ENCODE data around the gene RORC. TPM values are rescaled to one million over a fixed set of nuclear protein-coding genes. Genes with fewer than 3 reads are reported as not detected.
"Not testable (repeated sequence)": the region's sequence is repeated elsewhere in the genome, so short reads cannot be mapped to it uniquely, and the experiment has no call there.

RORC gene
- polyA plus RNA-seq, 1 of the 3 experiments (the other 2 are of a cell fraction), result not detected

- DNase-seq, result no peak
- 48% methylated on average over 3 of the region's 3 CpGs for WGBS (ENCODE audit: low lambda C conversion rate)
- H3K4me1 ChIP-seq (ENCODE audit: control insufficient read depth in 1 of 2, insufficient read depth in 2 of 2, low read depth in 1 of 2, low read length in 1 of 2), result no peaks in the 10 kb centered on the region; a peak in 1 of 4 replicates
- H3K4me3 ChIP-seq (ENCODE audit: low read depth in 2 of 2, low read length in 1 of 2), result no peak overlapping the region
- no peaks in the 10 kb centered on the region for H3K36me3 ChIP-seq (replicated peaks in 1 of 2; ENCODE audit: control insufficient read depth in 1 of 2, insufficient read depth in 2 of 2, low read length in 1 of 2)
- no peak overlapping the region for H2AFZ ChIP-seq (ENCODE audit: low read depth)
- TF ChIP-seq SMC3 (IDR thresholded peaks at IDR 0.05; ENCODE audit: low read depth, low read length), result no peak
- TF ChIP-seq MAX (IDR thresholded peaks at IDR 0.05; ENCODE audit: low read depth), result no peak
- no peak for TF ChIP-seq MXI1 (IDR thresholded peaks at IDR 0.05; ENCODE audit: low read depth, low read length)
- TF ChIP-seq GABPA (IDR thresholded peaks at IDR 0.05; ENCODE audit: low read depth), result no peak
- no peaks in the 10 kb centered on the region for H3K79me2 ChIP-seq (ENCODE audit: insufficient read depth)
- H3K9me2 ChIP-seq, result no peaks in the 10 kb centered on the region
- no peaks in the 10 kb centered on the region for H3F3A ChIP-seq (replicated peaks; ENCODE audit: insufficient read depth)
- H3K9me3 ChIP-seq, result no peaks in the 10 kb centered on the region
- no peak overlapping the region for H3K9ac ChIP-seq
- H3K4me2 ChIP-seq, result no peak overlapping the region
- H3K27me3 ChIP-seq (ENCODE audit: insufficient read depth), result no peaks in the 10 kb centered on the region; the same call in 1 of the 2 replicates
- POLR2A ChIA-PET, result no interaction called here
- no peaks in the 10 kb centered on the region for H4K20me1 ChIP-seq (ENCODE audit: insufficient read depth)
- H3K27ac ChIP-seq (ENCODE audit: low read depth in 2 of 2, low read length in 1 of 2), result no peak overlapping the region
- CTCF ChIA-PET, result interaction anchor here (0.7 to 2.2 kb wide), 7 partner anchors 9 to 323 kb away, joined by 3 to 6 read pairs (median 3); no protein-coding TSS in a partner anchor
Measured at GRCh38 chr1:151858030-151858746, 26.6 kb upstream of the RORC start.

GRCh38 chr1:151855933-151856332, 24.3 kb upstream of the RORC start:
- no peaks in the 10 kb centered on the region for H3K9me2 ChIP-seq
- H3K9me3 ChIP-seq, result no peaks in the 10 kb centered on the region
- no peak overlapping the region for H3K4me2 ChIP-seq
- no peak overlapping the region for H3K4me3 ChIP-seq (ENCODE audit: low read depth in 2 of 2, low read length in 1 of 2)
- POLR2A ChIA-PET, result no interaction called here
- no peak overlapping the region for H3K27ac ChIP-seq (ENCODE audit: low read depth in 2 of 2, low read length in 1 of 2)
- H3K36me3 ChIP-seq (replicated peaks in 1 of 2; ENCODE audit: control insufficient read depth in 1 of 2, insufficient read depth in 2 of 2, low read length in 1 of 2), result no peaks in the 10 kb centered on the region
- 69% methylated on average over 4 of the region's 4 CpGs for WGBS (ENCODE audit: low lambda C conversion rate)
- DNase-seq, result no peak
- H3F3A ChIP-seq (replicated peaks; ENCODE audit: insufficient read depth), result no peaks in the 10 kb centered on the region
- no peak overlapping the region for H3K9ac ChIP-seq
- TF ChIP-seq MEF2A (IDR thresholded peaks at IDR 0.05; ENCODE audit: borderline replicate concordance, low read depth) (no peak), IRF3 (IDR thresholded peaks at IDR 0.05; ENCODE audit: low read depth, low read length) (no peak), EP300 (IDR thresholded peaks at IDR 0.05; ENCODE audit: borderline replicate concordance in 1 of 2, low read depth in 1 of 2, low read length in 1 of 2) (no peak), FOXM1 (IDR thresholded peaks at IDR 0.05; ENCODE audit: low read depth) (no peak), CHD2 (IDR thresholded peaks at IDR 0.05; ENCODE audit: low read length, partially characterized antibody) (no peak), GABPA (IDR thresholded peaks at IDR 0.05; ENCODE audit: low read depth) (no peak), MXI1 (IDR thresholded peaks at IDR 0.05; ENCODE audit: low read depth, low read length) (no peak), POLR2AphosphoS5 (IDR thresholded peaks at IDR 0.05; ENCODE audit: low read depth, low read length) (no peak)
- H4K20me1 ChIP-seq (ENCODE audit: insufficient read depth), result no peaks in the 10 kb centered on the region
- CTCF ChIA-PET, result no interaction called here
- H3K79me2 ChIP-seq (ENCODE audit: insufficient read depth), result no peaks in the 10 kb centered on the region
- H3K4me1 ChIP-seq (ENCODE audit: control insufficient read depth in 1 of 2, insufficient read depth in 2 of 2, low read depth in 1 of 2, low read length in 1 of 2), result peaks cover 0 to 9% of the 10 kb centered on the region in 2 experiments; a peak in 1 of 4 replicates
- H2AFZ ChIP-seq (ENCODE audit: low read depth), result no peak overlapping the region
- H3K27me3 ChIP-seq (ENCODE audit: insufficient read depth), result no peaks in the 10 kb centered on the region; the same call in 1 of the 2 replicates

GRCh38 chr1:151855516-151855915, 23.9 kb upstream of the RORC start:
- H3F3A ChIP-seq (replicated peaks; ENCODE audit: insufficient read depth); DNase-seq; CTCF ChIA-PET; H3K9me3 ChIP-seq; H4K20me1 ChIP-seq (ENCODE audit: insufficient read depth); H3K36me3 ChIP-seq (replicated peaks in 1 of 2; ENCODE audit: control insufficient read depth in 1 of 2, insufficient read depth in 2 of 2, low read length in 1 of 2); H3K4me3 ChIP-seq (ENCODE audit: low read depth in 2 of 2, low read length in 1 of 2); H3K4me2 ChIP-seq; H2AFZ ChIP-seq (ENCODE audit: low read depth); H3K27ac ChIP-seq (ENCODE audit: low read depth in 2 of 2, low read length in 1 of 2); H3K9ac ChIP-seq; H3K9me2 ChIP-seq; H3K79me2 ChIP-seq (ENCODE audit: insufficient read depth); H3K27me3 ChIP-seq (ENCODE audit: insufficient read depth): not testable (repeated sequence)
- H3K4me1 ChIP-seq (ENCODE audit: control insufficient read depth in 1 of 2, insufficient read depth in 2 of 2, low read depth in 1 of 2, low read length in 1 of 2), result peaks cover 0 to 13% of the 10 kb centered on the region in 2 experiments; a peak in 1 of 4 replicates
- WGBS (ENCODE audit: low lambda C conversion rate), result 76% methylated on average over 8 of the region's 8 CpGs
- POLR2A ChIA-PET, result interaction anchor here (0.7 kb wide), 1 partner anchor 15 kb away, joined by 3 read pairs; no protein-coding TSS in a partner anchor

Data from SK-N-SH (cell line).